ENCODE data around the gene MTA3.
A peak's percentile ranks its signal among the peaks of the same experiment; 100 is the strongest.
"Not testable (repeated sequence)": the region's sequence is repeated elsewhere in the genome, so short reads cannot be mapped to it uniquely, and the experiment has no call there.

The MTA3 gene

GRCh38 chr2:42558827-42559226 is 9.6 kb upstream of the MTA3 start:
- DNase-seq (no peak), ATAC-seq (no peak)
- H3K27me3 Mint-ChIP-seq, result no peaks in the 10 kb centered on the region

GRCh38 chr2:42560133-42560532 is 8.3 kb upstream of the MTA3 start:
- H3K27me3 Mint-ChIP-seq, H3K4me1 Mint-ChIP-seq, DNase-seq, H3K9me3 Mint-ChIP-seq, H3K27ac Mint-ChIP-seq, H3K4me3 Mint-ChIP-seq, ATAC-seq: not testable (repeated sequence)

More at GRCh38 chr2:42558827-42559226, 9.6 kb upstream of the MTA3 start:
- Mint-ChIP-seq H3K9me3 (no peaks in the 10 kb centered on the region), H3K4me1 (no peaks in the 10 kb centered on the region), H3K4me3 (no peak overlapping the region), H3K27ac (no peak overlapping the region)

DNA sequence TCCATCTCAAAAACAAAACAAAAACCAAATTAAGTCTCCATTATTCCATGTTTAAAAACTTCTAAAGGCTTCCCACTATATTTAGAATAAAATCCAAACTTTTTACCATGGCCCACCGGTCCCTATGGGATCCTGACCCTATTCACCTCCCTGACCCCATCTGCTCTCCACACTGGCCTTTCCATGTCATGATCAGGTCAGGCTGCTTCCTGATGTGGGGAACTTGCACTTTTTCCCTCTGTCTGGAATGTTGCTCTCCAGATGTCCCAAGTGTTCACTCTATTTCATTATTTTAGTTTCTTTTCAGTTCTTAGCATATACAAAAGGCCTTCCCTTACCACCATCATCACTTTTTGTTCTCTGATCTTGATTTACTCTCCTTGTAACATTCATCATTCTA is 7.5 kb upstream of the MTA3 start:
- ATAC-seq, result no peak
- Mint-ChIP-seq H3K4me3 (no peak overlapping the region), H3K27me3 (no peaks in the 10 kb centered on the region), H3K4me1 (no peaks in the 10 kb centered on the region), H3K9me3 (no peaks in the 10 kb centered on the region), H3K27ac (peak overlapping the region in 1 of 2 donors; percentile 12)
- no peak for DNase-seq

- no peak overlapping the region for H3K27ac Mint-ChIP-seq
- no peaks in the 10 kb centered on the region for H3K9me3 Mint-ChIP-seq
- no peak for DNase-seq
- no peak overlapping the region for H3K4me3 Mint-ChIP-seq
- H3K4me1 Mint-ChIP-seq, result peaks cover 16% of the 10 kb centered on the region
- H3K27me3 Mint-ChIP-seq, result no peaks in the 10 kb centered on the region
- ATAC-seq, result peak; percentile 5
These were observed 5.8 kb upstream of the MTA3 start for GRCh38 chr2:42562474-42563144.

DNA sequence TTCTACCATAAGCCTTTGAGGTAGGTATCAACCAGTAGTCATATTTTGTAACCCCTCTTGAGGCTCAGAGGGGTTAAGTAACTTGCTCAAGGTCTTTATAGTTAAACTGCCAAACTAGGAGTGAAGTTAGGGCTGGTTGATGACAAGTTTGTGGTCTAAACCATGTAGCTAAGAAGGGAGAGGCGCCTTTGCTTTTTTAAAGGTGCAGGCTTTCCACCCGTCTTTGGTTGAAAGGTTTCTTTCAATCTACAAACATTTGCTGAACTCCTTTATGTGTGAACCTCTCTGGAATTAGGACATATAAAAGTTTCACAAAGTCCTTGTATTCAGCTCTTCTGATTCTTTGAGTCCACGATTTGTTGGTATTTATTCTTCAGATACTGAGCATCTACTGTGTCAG is 2.4 kb upstream of the MTA3 start:
- Mint-ChIP-seq H3K4me1 (peaks cover 32% of the 10 kb centered on the region), H3K9me3 (no peaks in the 10 kb centered on the region), H3K27ac (no peak overlapping the region), H3K4me3 (peak overlapping the region in 1 of 2 donors; percentile 27), H3K27me3 (no peaks in the 10 kb centered on the region)
- DNase-seq (peak in 1 of 2 donors; percentile 7), ATAC-seq (no peak)

- Mint-ChIP-seq H3K27ac (peak overlapping the region in 1 of 2 donors; percentile 89), H3K9me3 (no peaks in the 10 kb centered on the region), H3K27me3 (no peaks in the 10 kb centered on the region), H3K4me1 (peaks cover 32% of the 10 kb centered on the region), H3K4me3 (no peak overlapping the region)
- DNase-seq (no peak), ATAC-seq (no peak)
These were observed 1.6 kb upstream of the MTA3 start for GRCh38 chr2:42566837-42567321.

DNA sequence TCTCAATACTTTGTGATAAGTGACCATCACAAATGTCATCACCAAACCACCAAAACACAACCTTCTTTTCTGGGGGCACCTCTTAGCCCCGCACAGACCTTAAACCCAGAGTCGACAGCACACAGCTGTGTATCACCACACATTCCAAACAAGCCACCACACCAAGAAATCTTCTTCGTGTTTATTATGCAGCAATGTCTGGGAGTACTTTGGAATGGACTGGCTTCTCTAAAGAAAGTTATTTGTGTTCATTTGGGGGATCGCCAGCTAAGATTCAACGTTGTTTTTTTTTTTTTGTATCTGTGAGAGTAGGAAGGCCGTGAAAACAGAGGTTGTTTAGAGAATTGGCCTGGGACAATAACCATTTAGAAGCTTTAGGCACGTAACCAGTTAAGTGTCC is 1.1 kb upstream of the MTA3 start:
- peak overlapping the region in 1 of 2 donors; percentile 89 for H3K27ac Mint-ChIP-seq
- DNase-seq, result no peak

DNA sequence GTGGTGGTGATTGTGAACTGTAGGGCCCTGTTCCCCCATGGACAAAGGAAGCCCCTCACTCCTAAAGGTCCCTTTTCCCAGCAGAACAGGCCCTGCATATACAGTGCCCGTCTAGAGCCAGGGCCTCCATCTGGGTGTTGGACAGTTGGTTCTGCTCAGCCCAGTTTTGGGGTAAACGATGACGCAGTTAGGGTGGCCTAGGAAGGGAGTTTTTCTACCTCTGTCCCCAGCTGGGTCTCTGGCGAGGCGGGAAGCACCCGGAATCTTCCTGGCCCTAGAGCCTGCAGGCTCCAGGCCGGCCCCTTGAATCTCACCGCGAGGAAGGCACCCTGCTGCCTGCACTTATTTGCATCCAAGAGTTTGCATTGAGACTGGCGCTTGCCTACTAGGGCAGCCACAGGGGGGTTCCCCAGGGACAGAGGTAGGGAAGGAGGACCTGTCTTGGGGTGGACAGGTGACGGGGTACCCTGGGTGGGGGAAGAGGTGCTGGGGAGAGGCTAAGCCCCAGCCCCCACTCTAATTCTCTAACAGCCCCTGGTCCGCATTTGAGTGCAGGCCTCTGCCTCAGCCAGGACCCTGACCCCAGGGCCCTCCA is 529 bp upstream of the MTA3 start:
- Mint-ChIP-seq H3K27ac (peak overlapping the region; percentile 88 to 93), H3K27me3 (no peaks in the 10 kb centered on the region), H3K4me3 (peak overlapping the region; percentile 73 to 74), H3K4me1 (peaks cover 32% of the 10 kb centered on the region), H3K9me3 (no peaks in the 10 kb centered on the region)
- ATAC-seq (peak; percentile 53), DNase-seq (peak; percentile 3 to 36)

More for the DNA sequence above, 1.1 kb upstream of the MTA3 start:
- H3K4me3 Mint-ChIP-seq, result peak overlapping the region; percentile 73 to 74
- no peaks in the 10 kb centered on the region for H3K27me3 Mint-ChIP-seq
- H3K9me3 Mint-ChIP-seq, result no peaks in the 10 kb centered on the region
- ATAC-seq, result no peak
- H3K4me1 Mint-ChIP-seq, result peaks cover 32% of the 10 kb centered on the region

- ATAC-seq, result peak; percentile 49
- H3K4me1 Mint-ChIP-seq, result peaks cover 33% of the 10 kb centered on the region
These were observed 782 bp downstream of the MTA3 start for GRCh38 chr2:42569116-42569711.

GRCh38 chr2:42569883-42570282 is 1.5 kb downstream of the MTA3 start:
- Mint-ChIP-seq H3K4me3 (peak overlapping the region; percentile 94), H3K4me1 (peaks cover 39% of the 10 kb centered on the region), H3K27me3 (no peaks in the 10 kb centered on the region), H3K27ac (peak overlapping the region; percentile 73 to 98), H3K9me3 (no peaks in the 10 kb centered on the region)
- DNase-seq, result no peak
- ATAC-seq, result no peak

More at GRCh38 chr2:42569116-42569711, 782 bp downstream of the MTA3 start:
- H3K27me3 Mint-ChIP-seq, result no peaks in the 10 kb centered on the region
- peak overlapping the region; percentile 97 to 98 for H3K27ac Mint-ChIP-seq
- peak; percentile 15 to 37 for DNase-seq
- peak overlapping the region; percentile 94 for H3K4me3 Mint-ChIP-seq
- no peaks in the 10 kb centered on the region for H3K9me3 Mint-ChIP-seq

GRCh38 chr2:42572297-42573081 is 4.1 kb downstream of the MTA3 start:
- ATAC-seq (no peak), DNase-seq (no peak)
- peaks cover 40% of the 10 kb centered on the region for H3K4me1 Mint-ChIP-seq
- H3K9me3 Mint-ChIP-seq, result no peaks in the 10 kb centered on the region
- H3K27me3 Mint-ChIP-seq, result no peaks in the 10 kb centered on the region
- no peak overlapping the region for H3K27ac Mint-ChIP-seq
- no peak overlapping the region for H3K4me3 Mint-ChIP-seq

DNA sequence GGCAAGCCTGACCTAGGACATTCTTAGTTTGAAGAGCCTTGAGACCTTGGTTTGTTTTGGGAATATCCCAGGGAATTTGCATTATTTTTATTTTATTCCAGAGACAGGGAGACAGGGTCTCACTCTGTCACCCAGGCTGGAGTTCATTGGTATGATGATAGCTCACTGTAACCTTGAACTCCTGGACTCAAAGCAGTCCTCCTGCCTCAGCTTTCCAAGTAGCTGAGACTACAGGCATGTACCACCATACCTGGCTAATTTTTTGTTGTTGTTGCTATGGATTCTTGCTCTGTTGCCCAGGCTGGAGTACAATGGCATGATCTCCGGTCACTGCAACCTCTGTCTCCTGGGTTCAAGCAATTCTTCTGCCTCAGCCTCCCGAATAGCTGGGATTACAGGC is 4.8 kb downstream of the MTA3 start:
- Mint-ChIP-seq H3K27me3 (no peaks in the 10 kb centered on the region), H3K9me3 (no peaks in the 10 kb centered on the region), H3K4me3 (no peak overlapping the region), H3K4me1 (peaks cover 35% of the 10 kb centered on the region), H3K27ac (no peak overlapping the region)
- DNase-seq (no peak), ATAC-seq (no peak)

- peak overlapping the region in 1 of 2 donors; percentile 82 for H3K27ac Mint-ChIP-seq
- H3K27me3 Mint-ChIP-seq, result no peaks in the 10 kb centered on the region
- ATAC-seq, result peak; percentile 71
- H3K4me3 Mint-ChIP-seq, result peak overlapping the region; percentile 5 to 22
- DNase-seq, result no peak
- H3K4me1 Mint-ChIP-seq, result peaks cover 32% of the 10 kb centered on the region
- no peaks in the 10 kb centered on the region for H3K9me3 Mint-ChIP-seq
These were observed 7.1 kb downstream of the MTA3 start for GRCh38 chr2:42575458-42576064.

GRCh38 chr2:42578621-42579020 is 10.2 kb downstream of the MTA3 start:
- Mint-ChIP-seq H3K27me3 (no peaks in the 10 kb centered on the region), H3K27ac (no peak overlapping the region), H3K4me3 (no peak overlapping the region), H3K9me3 (no peaks in the 10 kb centered on the region), H3K4me1 (peaks cover 32% of the 10 kb centered on the region)
- no peak for DNase-seq
- ATAC-seq, result no peak

- no peaks in the 10 kb centered on the region for H3K27me3 Mint-ChIP-seq
- no peak overlapping the region for H3K4me3 Mint-ChIP-seq
- H3K27ac Mint-ChIP-seq, result no peak overlapping the region
- DNase-seq (no peak), ATAC-seq (no peak)
- no peaks in the 10 kb centered on the region for H3K9me3 Mint-ChIP-seq
- peaks cover 11% of the 10 kb centered on the region for H3K4me1 Mint-ChIP-seq
These were observed 12.8 kb downstream of the MTA3 start for GRCh38 chr2:42581257-42581656.
